H1 (cell line): ENCODE measurements around the gene PMEPA1. TPM values are rescaled to one million over a fixed set of nuclear protein-coding genes. Genes with fewer than 3 reads are reported as not detected.

Source experiments
- GABPA ChIP-seq: IDR thresholded peaks from 2 replicates; pipeline ENCODE4 v1.6.1; 2011; ENCODE audit warnings: mild to moderate bottlenecking, low read length, moderate library complexity, borderline replicate concordance; ENCODE audit not compliant: insufficient read depth
- POLR2AphosphoS5 ChIP-seq: IDR thresholded peaks from 2 replicates; pipeline ENCODE4 v1.6.1; 2011; ENCODE audit warnings: low read depth, low read length
- RAD21 ChIP-seq, 2 experiments: IDR thresholded peaks in 1 of 2; conservative IDR thresholded peaks in 1 of 2; 2 replicates each; pipeline ENCODE4 v1.6.1; 2011; ENCODE audit warnings: low read depth in 2 of 2, low read length in 2 of 2, improper control_type of control experiment in 1 of 2, inconsistent platforms in 1 of 2, mild to moderate bottlenecking in 1 of 2, moderate library complexity in 1 of 2
- TEAD4 ChIP-seq: IDR thresholded peaks from 2 replicates; pipeline ENCODE4 v1.6.1; 2012; ENCODE audit warnings: low read depth, low read length, inconsistent platforms, mixed read lengths
- polyA plus RNA-seq, 7 experiments: library from polyadenylated mRNA; depleted of rRNA in 3 of 7; stranded (reverse) in 5 of 7; unstranded in 2 of 7; fragments of >200 nt in 5 of 7; fragments of 200-250 nt in 2 of 7; gene quantifications; 1 replicate in 5 of 7; 2 replicates in 1 of 7; 4 replicates in 1 of 7; pipeline versions ENCODE4 v1.2.1 to v1.2.3, GENCODE V29; 2011 to 2013; ENCODE audit warnings: missing spikeins in 2 of 7, mixed read lengths in 2 of 7
- total RNA-seq: library from RNA; stranded (reverse); fragmentation: NEBNext Ultra II Directional; extraction: Animal tissue kit (Norgen Biotek cat#: 25700); gene quantifications from 2 replicates; pipeline ENCODE4 v1.2.1, GENCODE V29; 2021
- TF ChIP-seq, protein P1 (sequence below): IDR thresholded peaks from 2 replicates; pipeline ENCODE4 v1.6.1; 2011; ENCODE audit warnings: low read depth, mild to moderate bottlenecking, low read length; ENCODE audit not compliant: insufficient read depth

PMEPA1 gene
- total and polyA plus RNA-seq, 2 of the 8 experiments (the other 6 are each of a cell fraction or from before 2014, with no cell fraction given), result 12.7 to 20.5 TPM

DNA sequence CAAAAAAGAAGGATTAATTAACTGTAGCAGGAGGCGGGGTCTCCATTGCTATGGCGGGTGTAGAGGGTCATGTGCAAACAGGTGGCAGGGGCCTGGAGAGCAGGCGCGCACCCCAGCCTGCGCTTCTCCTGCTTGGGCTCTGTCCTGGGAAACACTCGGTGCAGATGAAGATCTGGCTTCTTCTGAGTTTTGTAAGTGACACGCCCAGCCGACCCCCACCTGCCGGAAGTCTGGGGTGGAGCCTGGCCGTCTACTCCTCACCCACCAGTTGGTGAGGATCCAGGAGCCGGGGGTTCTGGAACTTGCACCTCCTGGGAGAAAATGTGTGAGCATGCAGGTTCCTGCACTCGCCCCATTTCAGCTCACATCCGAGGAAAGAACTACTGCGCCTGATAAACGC lies 19.3 kb downstream of the PMEPA1 start (continued):
- TF ChIP-seq, protein P1, sequence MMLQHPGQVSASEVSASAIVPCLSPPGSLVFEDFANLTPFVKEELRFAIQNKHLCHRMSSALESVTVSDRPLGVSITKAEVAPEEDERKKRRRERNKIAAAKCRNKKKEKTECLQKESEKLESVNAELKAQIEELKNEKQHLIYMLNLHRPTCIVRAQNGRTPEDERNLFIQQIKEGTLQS, result no peak
- TF ChIP-seq RAD21 (IDR thresholded peaks at IDR 0.05 in 1 of 2, conservative IDR thresholded peaks at IDR 0.05 in 1 of 2; ENCODE audit: low read depth in 2 of 2, low read length in 2 of 2), result no peak
- no peak for TF ChIP-seq GABPA
- TF ChIP-seq POLR2AphosphoS5, result no peak
- TF ChIP-seq TEAD4, result no peak
